WTC11 (cell line): ENCODE results near the gene OR4K15. TPM values are rescaled to one million over a fixed set of nuclear protein-coding genes. Genes with fewer than 3 reads are reported as not detected.
"Not testable (repeated sequence)": the region's sequence is repeated elsewhere in the genome, so short reads cannot be mapped to it uniquely, and the experiment has no call there.

ENCODE experiments used
- ATAC-seq: fragments of 200-7000 bp; cut with Tn5 transposase; 2 replicates; pipeline ENCODE4 v1.10.0; 2021; ENCODE audit warnings: mild to moderate bottlenecking, moderate library complexity
- CTCF ChIA-PET: fragments of 300-600 bp; sonication (Branson Sonifier 250); formaldehyde crosslinking; loops from one replicate; lab custom pipeline; 2021; ENCODE audit warnings: antibody characterized with exemption; lab: Charles Lee
- POLR2A ChIA-PET: fragments of 350-600 bp; sonication (Branson Sonifier 250); formaldehyde crosslinking; loops from one replicate; lab custom pipeline; 2021; ENCODE audit warnings: antibody characterized with exemption; lab: Charles Lee
- DNase-seq: peaks from one replicate; pipeline ENCODE4 v3.0.0; 2021; ENCODE audit warnings: low spot score
- H3K27ac Mint-ChIP-seq: 2 replicates; pipeline ENCODE4 v1.8.0; 2021; ENCODE audit warnings: mixed read lengths
- H3K27me3 Mint-ChIP-seq: 2 replicates; pipeline ENCODE4 v1.8.0; 2021; ENCODE audit warnings: low read depth, mild to moderate bottlenecking, moderate library complexity, mixed read lengths
- H3K36me3 Mint-ChIP-seq: 2 replicates; pipeline ENCODE4 v1.8.0; 2021; ENCODE audit warnings: mixed read lengths
- H3K4me1 Mint-ChIP-seq: 2 replicates; pipeline ENCODE4 v1.8.0; 2022; ENCODE audit warnings: mixed read lengths
- H3K4me3 Mint-ChIP-seq: 2 replicates; pipeline ENCODE4 v1.8.0; 2021; ENCODE audit warnings: mild to moderate bottlenecking, moderate library complexity, mixed read lengths
- H3K9me3 Mint-ChIP-seq: 2 replicates; pipeline ENCODE4 v1.8.0; 2021; ENCODE audit warnings: mixed read lengths
- ELF4 ChIP-seq: sonication (generic); formaldehyde crosslinking; IDR thresholded peaks from 2 replicates; pipeline ENCODE4 v1.8.1; 2022; ENCODE audit warnings: low read depth, mild to moderate bottlenecking, moderate library complexity, missing genetic modification reagents
- EMX1 ChIP-seq: fragments of 250-450 bp; sonication (Bioruptor Pico); IDR thresholded peaks from 2 replicates; pipeline ENCODE4 v1.8.0; 2021; ENCODE audit warnings: mild to moderate bottlenecking
- ETV6 ChIP-seq: sonication (generic); formaldehyde crosslinking; IDR thresholded peaks from 2 replicates; pipeline ENCODE4 v1.8.1; 2022; ENCODE audit warnings: mild to moderate bottlenecking, missing genetic modification reagents
- GTF2I ChIP-seq: fragments of 250-450 bp; sonication (Bioruptor Pico); conservative IDR thresholded peaks from 2 replicates; pipeline ENCODE4 v1.4.0; 2021; ENCODE audit warnings: mild to moderate bottlenecking
- HMGA2 ChIP-seq: fragments of 250-450 bp; sonication (Bioruptor Pico); IDR thresholded peaks from 2 replicates; pipeline ENCODE4 v1.4.0; 2021; ENCODE audit warnings: mild to moderate bottlenecking, moderate library complexity
- MAX ChIP-seq: sonication (generic); formaldehyde crosslinking; IDR thresholded peaks from 2 replicates; pipeline ENCODE4 v1.8.0; 2022; ENCODE audit warnings: mild to moderate bottlenecking, missing genetic modification reagents
- MLX ChIP-seq: sonication (generic); formaldehyde crosslinking; IDR thresholded peaks from 2 replicates; pipeline ENCODE4 v1.8.1; 2023; ENCODE audit warnings: mild to moderate bottlenecking, missing genetic modification reagents, moderate library complexity
- PRRX2 ChIP-seq: fragments of 250-450 bp; sonication (Bioruptor Pico); IDR thresholded peaks from 2 replicates; pipeline ENCODE4 v1.8.0; 2021; ENCODE audit warnings: mild to moderate bottlenecking
- SMAD4 ChIP-seq: sonication (generic); formaldehyde crosslinking; IDR thresholded peaks from 2 replicates; pipeline ENCODE4 v1.8.0; 2022; ENCODE audit warnings: mild to moderate bottlenecking, missing genetic modification reagents
- STAT6 ChIP-seq: sonication (generic); formaldehyde crosslinking; conservative IDR thresholded peaks from 2 replicates; pipeline ENCODE4 v1.8.1; 2023; ENCODE audit warnings: mild to moderate bottlenecking, low read depth, missing genetic modification reagents, moderate library complexity
- TEAD1 ChIP-seq: sonication (generic); formaldehyde crosslinking; IDR thresholded peaks from 2 replicates; pipeline ENCODE4 v1.8.0; 2022; ENCODE audit warnings: mild to moderate bottlenecking, missing genetic modification reagents
- ZNF263 ChIP-seq: sonication (generic); formaldehyde crosslinking; IDR thresholded peaks from 2 replicates; pipeline ENCODE4 v1.8.1; 2022; ENCODE audit warnings: low read depth, mild to moderate bottlenecking, moderate library complexity, missing genetic modification reagents
- ZNF532 ChIP-seq: fragments of 250-450 bp; sonication (Bioruptor Pico); IDR thresholded peaks from 2 replicates; pipeline ENCODE4 v1.9.0; 2021; ENCODE audit warnings: mild to moderate bottlenecking, borderline replicate concordance
- total RNA-seq: library from RNA; stranded (reverse); gene quantifications from 3 replicates; pipeline ENCODE4 v1.2.3, GENCODE V29; 2021
- TF ChIP-seq, protein P1 (sequence below): sonication (generic); formaldehyde crosslinking; IDR thresholded peaks from 2 replicates; pipeline ENCODE4 v1.8.1; 2022; ENCODE audit warnings: low read depth, missing genetic modification reagents, borderline replicate concordance

Gene OR4K15
- total RNA-seq, 1 experiment from 2014 or later: not detected

DNA sequence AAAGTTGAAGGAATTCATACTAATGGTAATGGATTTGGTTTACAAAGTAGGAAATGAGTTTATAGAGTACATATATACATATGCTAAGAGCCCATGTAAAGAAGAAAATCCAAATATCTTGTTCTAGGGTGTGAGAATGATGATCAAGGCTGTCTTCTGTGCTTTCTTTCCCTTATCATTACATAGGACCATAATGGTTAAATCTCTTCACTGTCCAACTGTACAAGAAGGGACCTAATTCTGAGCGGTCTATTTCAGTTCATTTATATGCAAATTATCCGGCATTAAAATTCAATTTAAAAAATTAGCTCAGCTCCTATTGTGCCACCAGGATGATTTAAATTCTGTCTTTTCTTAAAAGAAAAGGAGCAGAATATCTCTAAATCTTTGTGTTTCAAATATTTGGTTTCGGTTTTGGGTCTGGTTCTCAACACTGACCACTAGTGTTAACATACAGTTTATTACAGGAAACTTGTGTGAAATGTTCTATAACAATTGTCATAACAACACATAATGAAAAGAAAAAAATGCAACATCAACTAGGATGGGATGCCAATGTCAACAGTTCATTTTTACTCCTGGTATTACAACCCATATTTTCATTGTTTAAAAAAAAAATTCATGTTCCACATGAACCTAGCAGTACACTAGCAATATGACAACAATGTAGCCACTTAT, 27.8 kb upstream of the OR4K15 start (continued):
- TF ChIP-seq MAX (CRISPR knock-in tag) (no peak), STAT6 (CRISPR knock-in tag) (no peak), ZNF263 (CRISPR knock-in tag) (no peak), SMAD4 (CRISPR knock-in tag) (no peak)

GRCh38 chr14:19949218-19949617, 26.2 kb upstream of the OR4K15 start:
- ATAC-seq: no peak
- Mint-ChIP-seq H3K4me3 (no peak overlapping the region), H3K27me3 (peaks cover 12% of the 10 kb centered on the region; the same call in 1 of the 2 replicates), H3K4me1 (no peaks in the 10 kb centered on the region), H3K27ac (no peak overlapping the region), H3K36me3 (peaks cover 16% of the 10 kb centered on the region), H3K9me3 (peaks cover 24% of the 10 kb centered on the region)
- POLR2A ChIA-PET: no interaction called here
- no peak for TF ChIP-seq MAX (CRISPR knock-in tag)
- no peak for TF ChIP-seq EMX1 (CRISPR knock-in tag)
- TF ChIP-seq, protein P1, sequence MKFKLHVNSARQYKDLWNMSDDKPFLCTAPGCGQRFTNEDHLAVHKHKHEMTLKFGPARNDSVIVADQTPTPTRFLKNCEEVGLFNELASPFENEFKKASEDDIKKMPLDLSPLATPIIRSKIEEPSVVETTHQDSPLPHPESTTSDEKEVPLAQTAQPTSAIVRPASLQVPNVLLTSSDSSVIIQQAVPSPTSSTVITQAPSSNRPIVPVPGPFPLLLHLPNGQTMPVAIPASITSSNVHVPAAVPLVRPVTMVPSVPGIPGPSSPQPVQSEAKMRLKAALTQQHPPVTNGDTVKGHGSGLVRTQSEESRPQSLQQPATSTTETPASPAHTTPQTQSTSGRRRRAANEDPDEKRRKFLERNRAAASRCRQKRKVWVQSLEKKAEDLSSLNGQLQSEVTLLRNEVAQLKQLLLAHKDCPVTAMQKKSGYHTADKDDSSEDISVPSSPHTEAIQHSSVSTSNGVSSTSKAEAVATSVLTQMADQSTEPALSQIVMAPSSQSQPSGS (CRISPR knock-in tag): no peak
- no peak for TF ChIP-seq ZNF532 (CRISPR knock-in tag)
- TF ChIP-seq PRRX2 (CRISPR knock-in tag): no peak
- TF ChIP-seq TEAD1 (CRISPR knock-in tag): no peak
- no peak for TF ChIP-seq ELF4 (CRISPR knock-in tag)
- CTCF ChIA-PET: no interaction called here
- no peak for DNase-seq

- H3K27me3 Mint-ChIP-seq, H3K27ac Mint-ChIP-seq, ATAC-seq, H3K4me1 Mint-ChIP-seq, H3K4me3 Mint-ChIP-seq, CTCF ChIA-PET, DNase-seq, POLR2A ChIA-PET: not testable (repeated sequence)
- Mint-ChIP-seq H3K9me3 (peaks cover 71% of the 10 kb centered on the region), H3K36me3 (peaks cover 41% of the 10 kb centered on the region)
Measured at GRCh38 chr14:19969735-19970134, 5.7 kb upstream of the OR4K15 start.

- H3K36me3 Mint-ChIP-seq: peaks cover 38% of the 10 kb centered on the region
- DNase-seq: no peak
- H3K9me3 Mint-ChIP-seq: peaks cover 56% of the 10 kb centered on the region
- no peak overlapping the region for H3K27ac Mint-ChIP-seq
- ATAC-seq: no peak
- ChIA-PET POLR2A (no interaction called here), CTCF (no interaction called here)
- H3K27me3 Mint-ChIP-seq: no peaks in the 10 kb centered on the region; the same call in none of the 2 replicates
- H3K4me3 Mint-ChIP-seq: no peak overlapping the region
- H3K4me1 Mint-ChIP-seq: no peaks in the 10 kb centered on the region
- TF ChIP-seq GTF2I (CRISPR knock-in tag) (no peak), ETV6 (CRISPR knock-in tag) (no peak), HMGA2 (CRISPR knock-in tag) (no peak), MLX (no peak), ZNF532 (CRISPR knock-in tag) (no peak)
Measured at GRCh38 chr14:19974844-19975243, 547 bp upstream of the OR4K15 start.
